Measurements from ENCODE around the gene PPAN.

The PPAN gene

DNA sequence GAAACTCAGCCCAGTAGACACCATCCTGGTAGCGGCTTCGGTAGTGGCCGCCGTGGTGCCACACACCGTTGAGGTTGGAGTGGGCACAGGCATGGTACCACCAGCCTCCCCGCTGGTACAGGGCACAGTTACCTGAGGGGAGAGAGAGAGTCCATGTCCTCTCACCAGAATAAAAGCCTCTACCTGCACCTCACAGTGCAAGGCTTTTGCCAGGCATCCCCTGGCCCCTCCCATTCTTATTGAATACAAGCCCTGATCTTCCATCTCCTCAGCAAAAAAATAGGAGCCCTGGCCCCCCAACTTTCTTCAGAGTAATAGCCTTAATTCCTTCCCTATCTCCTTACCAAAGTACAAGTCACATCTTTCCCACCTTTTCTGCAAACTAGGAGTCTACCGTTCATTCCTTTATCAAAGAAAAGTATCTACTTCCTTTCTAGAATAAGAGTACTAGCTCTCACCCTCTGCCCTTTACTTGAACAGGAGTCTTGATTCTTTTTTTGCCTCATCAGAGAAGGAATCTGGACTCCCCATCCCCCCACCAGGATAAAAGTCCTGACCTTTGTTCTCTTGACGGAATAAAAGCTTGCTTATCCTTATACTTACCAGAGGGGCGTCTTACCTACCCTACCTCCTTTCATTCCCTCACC lies 13.4 kb upstream of the PPAN start:
- no peak for DNase-seq

DNA sequence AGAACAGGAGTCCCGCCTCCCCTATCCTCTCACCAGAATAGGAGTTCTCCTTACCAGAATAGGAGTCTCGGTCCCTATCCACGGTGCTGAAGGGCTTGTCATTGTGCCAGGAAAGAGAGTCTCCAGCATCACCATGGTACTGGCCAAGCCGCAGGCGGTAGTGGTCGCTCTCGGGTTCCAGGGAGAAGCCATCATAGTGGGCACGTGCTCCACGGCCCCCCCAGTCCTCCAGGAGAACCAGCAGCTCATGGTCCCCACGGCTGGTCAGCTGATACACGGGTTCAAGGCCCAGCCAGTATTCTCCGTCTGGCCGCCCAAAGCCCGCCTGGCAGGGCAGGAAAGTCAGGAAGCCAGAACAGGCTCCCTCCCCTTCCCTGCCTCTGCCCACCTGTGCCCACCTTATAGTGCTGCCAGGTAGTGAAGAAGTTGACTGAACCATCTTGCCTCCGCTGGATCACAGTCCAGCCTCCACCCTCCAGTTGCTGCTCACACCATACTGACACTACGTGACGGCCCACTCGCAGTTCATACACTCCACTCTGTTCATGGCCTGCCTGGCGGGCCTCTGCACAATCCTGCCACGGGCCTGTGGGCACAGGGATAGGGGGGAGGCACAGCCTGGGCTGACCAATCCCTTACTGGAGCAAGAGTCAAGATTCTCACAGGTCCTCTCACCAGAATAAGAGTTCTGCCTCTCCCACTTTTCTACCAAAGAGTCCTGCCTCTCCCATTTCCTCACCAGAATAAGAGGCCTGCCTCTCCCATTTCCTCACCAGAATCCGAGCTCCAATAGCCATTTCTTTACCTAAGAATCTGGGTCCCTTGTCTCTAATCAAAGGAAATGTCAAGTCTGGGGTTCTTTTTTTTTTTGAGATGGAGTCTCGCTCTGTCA lies 12.6 kb upstream of the PPAN start:
- no peak for DNase-seq

GRCh38 chr19:10095622-10095947 lies 10.6 kb upstream of the PPAN start:
- no peak for DNase-seq

GRCh38 chr19:10095948-10096614 lies 10.1 kb upstream of the PPAN start:
- peak; percentile 93 for DNase-seq

DNA sequence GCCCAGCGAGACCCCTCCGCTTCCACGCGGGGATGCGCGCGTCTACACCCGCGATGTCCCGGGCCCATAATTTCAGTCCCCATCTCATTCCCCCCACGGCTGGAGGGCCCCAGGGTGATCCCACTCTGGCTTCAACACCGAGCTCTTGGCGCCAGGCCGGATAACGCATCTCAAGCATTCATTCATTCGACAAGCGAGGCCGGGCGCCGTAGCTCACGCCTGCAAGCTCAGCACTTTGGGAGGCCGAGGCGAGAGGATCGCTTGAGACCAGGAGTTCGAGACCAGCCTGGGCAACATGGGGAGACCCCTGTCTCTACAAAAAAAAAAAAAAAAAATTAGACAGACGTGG lies 9.6 kb upstream of the PPAN start:
- DNase-seq = no peak

GRCh38 chr19:10100163-10100785 lies 5.9 kb upstream of the PPAN start:
- DNase-seq = no peak

DNA sequence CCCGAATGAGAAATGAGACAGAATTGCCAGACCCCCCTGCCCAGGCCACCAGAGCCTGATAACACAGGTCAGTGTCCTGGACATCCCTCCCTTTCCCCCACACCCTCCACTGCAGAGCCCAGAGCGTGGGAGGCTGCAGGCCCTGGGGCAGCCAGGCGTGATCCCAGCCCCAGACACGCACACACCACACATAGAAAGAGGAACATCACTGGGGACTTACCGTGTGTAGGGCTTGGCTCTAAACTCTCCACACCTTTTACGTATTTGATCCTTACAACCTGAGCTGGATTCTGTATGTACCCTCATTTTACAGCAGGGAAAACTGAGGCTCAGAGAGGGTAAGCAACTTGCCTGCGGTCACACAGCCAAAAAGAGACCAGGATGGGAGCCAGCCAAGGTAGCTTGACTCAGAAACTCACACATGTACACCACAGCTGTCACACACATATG lies 3.4 kb upstream of the PPAN start:
- no peak for DNase-seq

- peak; percentile 47 for DNase-seq
Measured at GRCh38 chr19:10104130-10104513, 2.0 kb upstream of the PPAN start.

GRCh38 chr19:10104665-10105508 lies 1.3 kb upstream of the PPAN start:
- DNase-seq = peak; percentile 95

DNA sequence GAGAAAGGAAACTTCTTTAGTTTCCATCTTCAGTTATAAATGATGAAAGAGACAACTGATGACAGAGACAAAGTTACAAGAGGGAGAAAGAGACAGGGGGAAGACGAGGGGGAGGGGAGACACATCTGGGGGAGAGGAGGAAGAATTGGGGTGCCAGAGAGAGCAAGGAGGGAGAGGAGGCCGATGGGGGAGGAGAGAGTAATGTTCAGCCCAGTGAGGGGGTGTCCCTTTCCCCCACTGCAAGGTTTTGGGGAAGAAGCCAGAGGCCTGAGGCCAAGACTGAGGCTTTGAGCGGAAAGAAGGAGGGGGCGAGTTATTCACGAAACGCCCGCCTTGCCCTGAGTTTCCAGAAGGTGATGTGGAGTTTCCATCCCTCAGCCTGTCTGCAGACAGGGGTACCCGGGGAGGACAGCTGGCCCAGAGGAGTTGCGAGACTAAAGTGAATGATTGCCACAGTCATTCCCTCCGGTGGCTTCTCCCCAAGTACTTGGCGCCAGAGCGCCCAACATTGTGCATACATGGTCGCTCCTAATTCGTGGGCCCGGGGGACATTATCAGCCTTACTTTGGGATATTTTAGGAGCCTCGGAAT lies 558 bp upstream of the PPAN start:
- DNase-seq = peak; percentile 69

DNA sequence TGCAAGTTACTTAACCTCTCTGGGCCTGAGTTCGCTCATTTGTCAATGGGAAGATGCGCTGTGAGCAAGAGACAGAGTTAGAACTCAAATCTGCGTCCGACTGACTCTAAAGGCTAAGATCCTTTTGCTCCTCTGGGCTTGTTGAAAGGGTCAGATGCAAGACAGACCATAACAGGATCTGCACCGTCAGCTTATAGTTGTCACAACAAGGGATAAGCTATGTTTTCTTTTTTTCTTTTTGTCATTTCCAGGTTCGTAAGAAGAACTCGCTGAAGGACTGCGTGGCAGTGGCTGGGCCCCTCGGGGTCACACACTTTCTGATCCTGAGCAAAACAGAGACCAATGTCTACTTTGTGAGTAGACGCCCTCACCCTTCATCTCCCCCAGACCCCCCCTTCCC lies 1.1 kb downstream of the PPAN start:
- DNase-seq = no peak

- no peak for DNase-seq
Measured at GRCh38 chr19:10107817-10108367, 1.7 kb downstream of the PPAN start.

GRCh38 chr19:10109528-10109927 lies 3.4 kb downstream of the PPAN start:
- no peak for DNase-seq

GRCh38 chr19:10110076-10110971 lies 4.2 kb downstream of the PPAN start:
- DNase-seq = no peak

DNA sequence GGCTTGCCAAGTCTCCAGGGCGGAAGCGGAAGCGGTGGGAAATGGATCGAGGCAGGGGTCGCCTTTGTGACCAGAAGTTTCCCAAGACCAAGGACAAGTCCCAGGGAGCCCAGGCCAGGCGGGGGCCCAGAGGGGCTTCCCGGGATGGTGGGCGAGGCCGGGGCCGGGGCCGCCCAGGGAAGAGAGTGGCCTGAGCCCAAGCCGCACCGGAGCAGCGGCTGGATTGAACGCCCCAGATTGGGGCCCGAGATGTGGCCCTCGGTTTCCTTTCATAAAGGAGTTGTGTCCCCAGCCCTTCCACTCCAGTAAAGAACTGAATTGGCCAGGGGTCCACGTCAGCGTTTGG lies 4.8 kb downstream of the PPAN start:
- no peak for DNase-seq

DNA sequence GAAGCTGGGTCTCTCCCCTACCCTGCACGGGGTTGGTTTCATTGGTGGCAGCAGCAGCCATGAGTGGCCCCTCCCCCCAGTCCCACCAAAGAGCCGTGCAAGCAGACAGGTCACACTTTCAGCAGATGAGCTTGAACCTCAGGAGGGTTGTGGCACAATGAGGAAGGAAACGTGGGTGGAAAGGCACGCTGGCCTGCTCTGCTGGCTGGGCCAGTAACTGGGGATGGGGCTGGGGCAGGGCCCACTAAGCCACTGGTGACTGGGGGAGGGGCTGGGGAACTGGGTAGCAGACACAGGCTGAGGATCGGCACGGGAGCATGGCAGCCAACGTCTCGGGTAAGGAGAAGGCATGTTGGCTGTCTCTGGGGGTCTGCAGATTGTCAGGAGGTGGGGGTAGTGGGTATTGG lies 5.2 kb downstream of the PPAN start, which contains the start of gene P2RY11:
TSS of gene P2RY11 (plus strand) at position 289 of the 407 bp plus-strand sequence. CDS start at position 318, 29 bp downstream.
- DNase-seq = peak; percentile 71

DNA sequence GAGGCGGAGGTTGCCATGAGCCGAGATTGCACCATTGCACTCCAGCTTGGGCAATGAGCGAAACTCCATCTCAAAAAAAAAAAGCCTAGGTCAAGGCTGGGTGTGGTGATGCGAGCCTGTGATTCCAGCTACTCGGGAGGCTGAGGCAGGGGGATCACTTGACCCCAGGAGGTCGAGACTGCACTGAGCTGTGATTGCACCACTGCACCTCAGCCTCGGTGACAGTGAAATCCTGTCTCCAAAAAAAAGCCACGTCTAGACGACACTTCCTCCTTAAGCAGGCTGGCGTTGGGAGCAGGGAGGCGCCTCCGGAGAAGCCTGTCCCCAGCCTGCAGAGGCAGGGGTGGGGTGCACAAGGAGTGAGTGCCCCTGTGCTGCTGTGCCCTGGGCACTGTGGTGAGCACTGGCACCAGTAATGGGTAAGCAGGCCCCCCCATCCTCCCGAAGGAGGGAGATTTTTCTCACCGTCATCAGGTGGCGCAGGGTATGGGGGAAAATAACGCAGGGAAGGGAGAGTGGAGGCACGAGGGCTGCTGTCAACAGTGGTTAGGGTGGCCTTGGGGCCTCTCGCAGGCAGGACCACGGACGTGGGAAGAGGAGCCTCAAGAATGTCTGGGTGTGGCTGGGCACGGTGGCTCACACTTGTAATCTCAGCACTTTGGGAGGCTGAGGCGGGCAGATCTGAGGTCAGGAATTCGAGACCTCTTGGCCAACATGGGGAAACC lies 6.0 kb downstream of the PPAN start:
- peak; percentile 71 for DNase-seq

DNA sequence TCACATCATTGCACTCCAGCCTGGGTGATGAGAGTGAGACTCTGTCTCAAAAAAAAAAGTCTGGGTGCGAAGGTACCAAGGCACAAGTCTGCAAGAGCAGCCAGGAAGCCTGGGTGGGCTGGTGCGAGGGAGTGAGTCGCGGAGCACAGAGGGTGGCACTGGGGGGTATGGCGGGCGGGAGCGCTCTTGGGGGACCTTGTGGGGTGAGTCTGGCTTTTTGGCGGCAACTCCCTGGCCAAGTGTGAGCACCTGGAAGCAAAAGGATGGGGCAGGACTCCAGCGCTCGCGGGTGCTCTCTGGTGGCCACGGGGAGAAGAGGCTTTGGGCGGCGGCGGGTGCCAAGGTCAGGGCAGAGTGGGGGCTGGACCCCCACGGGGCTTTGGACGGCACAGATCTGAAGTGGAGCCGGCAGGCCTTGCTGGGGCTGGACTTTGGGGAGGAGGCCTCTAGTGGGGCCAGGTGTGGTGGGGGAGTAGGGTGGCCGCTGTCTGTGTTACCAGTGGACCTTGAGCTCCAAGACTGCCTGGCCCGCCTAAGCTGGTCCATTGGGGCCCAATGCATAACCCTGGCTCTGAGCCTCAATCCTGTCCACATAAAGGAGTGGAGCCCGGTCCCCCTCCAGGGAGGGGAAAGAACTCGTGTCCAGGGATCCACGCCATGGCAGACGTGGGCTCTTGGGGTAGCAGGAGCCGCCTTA lies 6.9 kb downstream of the PPAN start:
- DNase-seq = peak; percentile 77

DNA sequence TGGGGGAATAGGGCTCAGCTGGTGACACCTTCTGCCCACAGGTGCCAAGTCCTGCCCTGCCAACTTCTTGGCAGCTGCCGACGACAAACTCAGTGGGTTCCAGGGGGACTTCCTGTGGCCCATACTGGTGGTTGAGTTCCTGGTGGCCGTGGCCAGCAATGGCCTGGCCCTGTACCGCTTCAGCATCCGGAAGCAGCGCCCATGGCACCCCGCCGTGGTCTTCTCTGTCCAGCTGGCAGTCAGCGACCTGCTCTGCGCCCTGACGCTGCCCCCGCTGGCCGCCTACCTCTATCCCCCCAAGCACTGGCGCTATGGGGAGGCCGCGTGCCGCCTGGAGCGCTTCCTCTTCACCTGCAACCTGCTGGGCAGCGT lies 7.4 kb downstream of the PPAN start:
- DNase-seq = peak; percentile 30

Measured in CD4-positive, alpha-beta T cell treated with Interleukin-10 for 1 hour (primary cell).